ENCODE results near the gene NBPF3.
"Not testable (repeated sequence)": the region's sequence is repeated elsewhere in the genome, so short reads cannot be mapped to it uniquely, and the experiment has no call there.

GRCh38 chr1:21453964-21454614 lies 14.2 kb downstream of the NBPF3 start:
- TF ChIP-seq CTCF (IDR thresholded peaks at IDR 0.05; ENCODE audit: low read depth, low read length, poor library complexity, severe bottlenecking); EZH2phosphoT487 (IDR thresholded peaks at IDR 0.05; ENCODE audit: borderline replicate concordance, low read length): not testable (repeated sequence)

All from DOHH2 (cell line).